ENCODE measurements around the gene GALNT14. TPM values are rescaled to one million over a fixed set of nuclear protein-coding genes. Genes with fewer than 3 reads are reported as not detected.

The GALNT14 gene
- total RNA-seq, 1 experiment from 2014 or later: 32.3 TPM

GRCh38 chr2:31088504-31089195 lies 49.6 kb downstream of the GALNT14 start:
- DNase-seq (ENCODE audit: low read depth): no peak

- no peak for DNase-seq (ENCODE audit: low read depth)
Observed at GRCh38 chr2:31087491-31087890, 50.7 kb downstream of the GALNT14 start.

DNA sequence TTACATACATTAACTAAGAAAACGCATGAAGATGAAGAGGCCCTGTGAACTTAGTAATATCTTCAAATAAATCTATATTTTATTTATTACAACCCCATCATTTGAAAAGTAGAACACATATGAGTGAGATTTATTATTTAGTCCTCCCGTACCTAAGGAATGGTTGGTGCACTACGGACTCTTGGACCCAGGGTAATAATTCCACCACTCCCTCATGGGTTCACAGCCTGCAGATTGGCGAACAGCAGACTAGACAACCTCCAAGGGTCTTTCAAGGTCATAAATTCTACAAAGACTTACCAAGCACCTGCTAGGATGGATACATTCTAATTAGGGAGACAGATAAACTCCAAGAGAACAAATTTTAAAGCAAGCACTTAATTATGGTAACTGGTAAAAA lies 51.6 kb downstream of the GALNT14 start:
- DNase-seq (ENCODE audit: low read depth): no peak

DNA sequence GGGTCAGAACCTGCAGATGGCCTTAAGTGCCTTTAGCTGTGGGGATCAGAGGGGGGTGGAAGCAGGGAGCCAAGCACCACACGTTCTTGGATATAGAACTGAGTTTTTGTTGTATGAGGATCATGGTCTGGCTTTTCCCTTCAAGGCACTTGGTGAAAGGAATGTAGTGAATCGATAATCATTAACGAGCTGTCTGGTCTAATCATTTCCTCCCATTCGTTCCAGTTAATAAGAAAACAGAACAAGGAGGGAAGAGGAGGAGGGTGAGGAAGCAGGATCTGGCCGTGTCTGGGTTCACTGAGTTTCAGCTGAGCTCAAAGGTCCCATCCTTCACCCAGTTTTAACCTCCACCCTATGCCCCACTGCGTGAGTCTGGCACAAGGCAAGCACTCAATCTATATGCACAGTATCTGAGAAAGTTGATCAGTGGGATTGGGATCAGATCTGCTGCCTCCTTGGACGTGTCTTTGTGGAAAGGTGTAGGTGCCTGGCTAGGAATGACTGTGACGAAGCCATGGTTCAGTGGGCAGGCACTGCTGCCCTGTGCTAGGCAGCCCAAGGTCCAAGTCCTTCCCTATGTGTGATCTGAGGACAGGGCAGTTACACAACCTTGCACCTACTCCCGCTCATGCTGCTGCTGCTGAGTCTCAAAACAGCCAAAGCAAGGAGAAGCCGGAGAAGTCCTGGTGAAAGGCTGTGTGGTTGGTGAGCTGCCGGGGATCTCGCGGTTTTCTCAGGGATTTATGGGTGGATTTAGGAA lies 54.8 kb downstream of the GALNT14 start:
- DNase-seq (ENCODE audit: low read depth): no peak

DNA sequence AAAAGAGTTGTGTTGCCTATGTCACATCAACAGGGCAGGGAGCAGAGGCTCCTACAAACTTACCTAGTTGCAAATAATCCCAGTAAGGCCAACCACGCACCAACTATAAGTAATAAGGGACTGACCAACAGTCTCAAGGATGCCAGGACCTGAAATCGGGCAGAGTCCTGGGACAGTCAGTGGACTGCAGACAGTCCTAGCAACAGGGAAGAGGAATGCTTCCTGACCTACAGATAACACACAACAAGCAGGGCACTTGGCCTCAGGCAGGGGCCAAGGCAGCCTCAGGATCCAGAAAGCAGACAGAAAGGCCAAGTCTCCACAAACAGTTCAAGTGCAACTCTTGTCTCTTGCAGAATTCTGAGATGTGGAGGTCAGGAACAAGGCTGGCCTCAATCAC lies 56.2 kb downstream of the GALNT14 start:
- no peak for DNase-seq (ENCODE audit: low read depth)

GRCh38 chr2:31081492-31081891 lies 56.7 kb downstream of the GALNT14 start:
- no peak for DNase-seq (ENCODE audit: low read depth)

DNA sequence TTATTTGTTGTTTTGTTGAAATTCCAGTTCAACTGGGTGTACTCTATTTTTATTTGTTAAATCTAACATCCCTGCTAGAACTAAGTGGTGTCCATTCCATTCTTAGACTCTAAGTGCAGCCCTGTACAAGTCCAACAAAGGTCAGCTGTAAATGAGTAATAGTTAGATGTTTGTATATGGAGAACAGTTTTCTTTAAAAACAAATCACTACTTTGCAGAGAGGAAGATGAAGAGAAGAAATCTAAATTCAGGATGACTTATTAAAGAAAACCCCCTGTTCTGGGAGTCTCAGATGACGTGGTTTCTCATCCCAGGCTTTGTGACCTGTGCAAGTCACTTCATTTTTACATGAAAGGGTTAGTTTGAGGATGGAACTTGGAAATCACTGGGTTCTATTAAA lies 57.9 kb downstream of the GALNT14 start:
- DNase-seq (ENCODE audit: low read depth): no peak

DNA sequence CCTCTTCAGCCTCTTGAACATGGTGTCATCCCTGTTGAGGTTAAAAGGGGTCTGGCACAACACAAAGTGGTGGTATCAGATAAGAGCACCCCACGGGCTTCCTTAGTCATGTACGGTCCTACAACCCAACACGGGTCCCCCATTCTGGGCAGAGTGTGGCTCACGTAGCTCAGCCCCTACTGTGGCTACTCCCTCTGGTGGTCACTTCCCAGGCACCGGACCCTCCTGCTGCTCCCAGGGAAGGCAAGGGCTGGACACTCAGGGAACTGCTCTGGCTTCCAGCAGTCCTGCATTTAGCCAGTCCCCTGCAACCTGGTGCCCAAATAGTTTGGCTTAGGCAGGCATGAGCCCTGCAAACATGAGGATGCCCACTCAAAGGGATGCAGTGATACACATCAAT lies 58.6 kb downstream of the GALNT14 start:
- no peak for DNase-seq (ENCODE audit: low read depth)

GRCh38 chr2:31078579-31079105 lies 59.6 kb downstream of the GALNT14 start:
- no peak for DNase-seq (ENCODE audit: low read depth)

DNA sequence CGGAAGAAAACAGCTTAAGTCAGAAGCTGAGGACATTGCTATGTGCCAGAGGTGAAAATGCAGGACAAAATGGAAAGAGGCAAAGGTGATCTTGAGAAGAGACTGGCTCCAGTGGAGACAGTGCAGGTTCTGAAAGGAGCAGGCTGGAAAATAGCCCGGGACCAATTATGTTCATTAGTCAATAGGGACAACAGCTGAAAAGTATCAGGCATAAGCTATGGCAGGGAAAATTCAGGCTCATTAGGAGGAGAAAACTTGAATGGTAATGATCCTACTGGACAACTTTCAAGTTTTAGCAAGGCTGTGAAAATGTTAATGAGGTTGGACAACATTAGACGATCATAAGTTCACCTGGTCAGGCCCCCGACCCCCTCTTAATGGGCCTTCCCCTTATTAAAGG lies 60.2 kb downstream of the GALNT14 start:
- DNase-seq (ENCODE audit: low read depth): no peak

DNA sequence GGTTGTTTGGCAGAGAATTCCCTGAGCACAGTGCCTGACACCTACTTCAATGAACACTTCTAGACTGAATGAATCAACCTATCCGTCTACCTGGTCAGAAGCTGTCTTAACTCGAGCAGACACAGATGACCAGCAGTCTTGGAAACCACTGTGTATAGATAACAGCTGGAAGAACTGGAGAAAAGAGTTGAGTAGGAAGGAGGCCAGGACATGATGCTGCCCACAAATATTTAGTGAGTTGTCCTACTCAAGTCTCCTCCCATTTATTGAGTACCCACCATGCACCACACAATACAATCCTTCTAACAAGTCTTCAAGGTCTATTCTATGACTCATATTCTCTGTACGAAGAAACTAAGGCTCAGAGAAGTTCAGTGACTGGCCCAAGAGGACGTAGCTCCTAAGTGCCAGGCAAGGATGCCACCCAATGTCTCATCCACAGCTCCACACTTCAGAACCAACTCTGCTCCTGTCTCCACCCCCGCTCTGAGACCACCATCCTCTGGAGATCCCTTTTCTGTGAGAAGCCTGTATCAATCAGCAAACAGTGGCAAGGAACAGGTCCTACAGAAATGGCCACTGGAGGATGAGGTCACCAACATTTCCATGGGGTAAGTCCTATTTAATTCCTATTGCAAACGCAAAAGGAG lies 62.2 kb downstream of the GALNT14 start:
- DNase-seq (ENCODE audit: low read depth): peak; percentile 48

GRCh38 chr2:31075431-31075830 lies 62.8 kb downstream of the GALNT14 start:
- no peak for DNase-seq (ENCODE audit: low read depth)

DNA sequence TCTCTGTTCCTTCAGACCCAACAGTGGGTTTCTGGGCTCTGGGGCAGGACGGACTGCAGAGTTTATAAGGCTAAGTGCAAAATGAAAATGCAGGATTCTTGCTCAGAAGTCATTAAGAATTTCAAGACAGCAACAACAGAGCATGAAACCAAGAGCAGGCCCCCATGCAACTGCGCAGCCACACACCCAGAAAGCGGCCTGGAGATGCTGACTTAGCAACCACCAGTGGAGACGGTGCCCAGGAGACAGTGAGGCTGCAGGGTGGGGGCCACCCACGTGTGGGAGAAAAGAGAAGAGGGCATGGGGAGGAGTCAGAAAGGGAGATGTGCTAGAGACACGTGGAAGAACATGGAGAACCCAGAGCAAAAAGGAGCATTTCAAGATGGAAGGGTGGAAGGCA lies 66.5 kb downstream of the GALNT14 start:
- DNase-seq (ENCODE audit: low read depth): no peak

DNA sequence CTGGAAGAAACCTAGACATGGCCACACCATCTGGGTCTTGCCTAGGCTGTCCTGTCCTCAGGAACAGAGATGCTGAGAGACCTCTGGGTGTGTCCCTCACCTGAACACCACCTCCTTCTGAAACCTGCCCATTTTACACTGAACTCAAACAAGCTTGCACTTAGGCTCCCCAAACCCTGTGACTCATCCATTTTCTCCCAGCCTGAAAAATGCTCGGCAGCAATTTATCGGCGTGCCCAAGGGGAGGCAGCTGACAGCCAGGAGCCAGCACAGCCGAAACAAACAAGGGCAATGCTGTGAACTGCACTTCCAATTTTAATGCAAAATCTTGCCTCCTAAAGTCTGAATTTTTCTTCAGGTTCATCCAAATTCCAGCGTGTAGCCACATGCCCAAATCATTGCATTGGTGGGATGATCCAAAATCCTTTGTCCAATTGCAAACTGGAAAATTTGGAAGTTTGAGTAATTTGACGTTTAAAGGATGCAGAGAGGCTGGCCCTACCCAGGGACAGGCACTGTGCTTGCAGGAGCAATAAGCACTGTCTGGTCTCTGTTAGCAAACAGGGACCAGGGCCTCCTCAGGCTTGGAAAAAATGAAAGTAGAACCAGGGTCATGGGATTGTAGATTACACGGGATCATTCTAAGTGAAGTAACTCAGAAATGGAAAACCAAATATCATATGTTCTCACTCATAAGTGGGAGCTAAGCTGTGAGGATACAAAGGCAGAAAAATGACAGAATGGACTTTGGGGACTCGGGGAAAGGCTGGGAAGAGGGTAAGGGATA lies 67.7 kb downstream of the GALNT14 start:
- peak; percentile 72 for DNase-seq (ENCODE audit: low read depth)

DNA sequence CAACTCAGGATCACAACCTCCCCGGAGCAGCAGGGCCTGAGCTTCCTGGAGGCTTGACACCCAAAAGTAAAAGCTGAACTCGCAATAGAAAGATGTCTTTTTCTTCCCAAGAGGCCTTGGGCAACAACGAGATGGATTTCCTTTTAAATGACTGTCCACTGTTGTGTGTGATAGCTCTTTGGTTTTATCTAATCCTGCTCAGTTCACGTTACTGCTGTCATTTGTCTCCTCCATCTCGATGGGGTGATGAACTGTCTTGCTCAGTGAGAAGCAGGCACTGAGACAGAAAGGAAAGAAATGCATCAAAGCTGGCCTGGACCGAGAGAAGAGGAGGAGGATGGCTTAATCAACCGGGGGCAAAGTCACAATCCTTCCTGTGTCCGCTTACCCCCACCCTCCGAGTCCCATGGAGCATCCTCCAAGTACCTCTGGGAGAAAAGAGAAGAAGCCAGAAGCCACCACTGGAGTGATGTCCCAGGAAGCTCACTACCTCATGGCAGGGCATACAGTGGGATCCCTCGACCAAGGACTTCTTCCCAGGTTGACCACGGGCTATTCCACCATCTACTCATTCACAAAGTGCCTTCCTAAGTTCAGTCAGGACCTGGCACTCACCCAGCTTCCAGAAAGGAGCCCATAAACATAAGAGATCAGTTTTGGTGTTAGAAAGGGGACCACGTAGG lies 68.5 kb downstream of the GALNT14 start:
- no peak for DNase-seq (ENCODE audit: low read depth)

GRCh38 chr2:31067259-31067658 lies 71.0 kb downstream of the GALNT14 start:
- no peak for DNase-seq (ENCODE audit: low read depth)

DNA sequence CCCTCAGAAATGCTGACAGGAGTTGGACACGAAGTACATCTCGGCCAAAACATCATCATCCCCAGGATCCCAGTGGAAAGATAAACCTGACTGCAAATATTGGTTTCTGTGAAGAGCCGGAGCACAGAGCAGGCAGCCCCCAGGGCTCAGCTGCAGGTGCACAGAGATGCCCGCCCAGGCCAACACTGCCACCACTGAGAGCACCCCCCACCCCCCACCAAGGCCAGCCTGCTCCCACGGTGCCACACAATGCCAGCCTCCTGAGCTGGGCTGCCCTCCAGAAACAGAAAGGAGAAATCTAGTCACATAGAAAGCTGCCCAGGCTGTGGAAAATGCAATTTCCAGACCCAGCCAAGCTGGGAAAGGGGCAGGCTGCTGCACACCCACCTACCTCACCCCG lies 71.7 kb downstream of the GALNT14 start:
- DNase-seq (ENCODE audit: low read depth): no peak

- DNase-seq (ENCODE audit: low read depth): no peak
Observed at GRCh38 chr2:31066086-31066485, 72.2 kb downstream of the GALNT14 start.

- no peak for DNase-seq (ENCODE audit: low read depth)
Observed at GRCh38 chr2:31065356-31065755, 72.9 kb downstream of the GALNT14 start.

- DNase-seq (ENCODE audit: low read depth): no peak
Observed at GRCh38 chr2:31060397-31060796, 77.8 kb downstream of the GALNT14 start.

Measured in Daoy (cell line).